ENCODE data around the gene AFG3L2.

DNA sequence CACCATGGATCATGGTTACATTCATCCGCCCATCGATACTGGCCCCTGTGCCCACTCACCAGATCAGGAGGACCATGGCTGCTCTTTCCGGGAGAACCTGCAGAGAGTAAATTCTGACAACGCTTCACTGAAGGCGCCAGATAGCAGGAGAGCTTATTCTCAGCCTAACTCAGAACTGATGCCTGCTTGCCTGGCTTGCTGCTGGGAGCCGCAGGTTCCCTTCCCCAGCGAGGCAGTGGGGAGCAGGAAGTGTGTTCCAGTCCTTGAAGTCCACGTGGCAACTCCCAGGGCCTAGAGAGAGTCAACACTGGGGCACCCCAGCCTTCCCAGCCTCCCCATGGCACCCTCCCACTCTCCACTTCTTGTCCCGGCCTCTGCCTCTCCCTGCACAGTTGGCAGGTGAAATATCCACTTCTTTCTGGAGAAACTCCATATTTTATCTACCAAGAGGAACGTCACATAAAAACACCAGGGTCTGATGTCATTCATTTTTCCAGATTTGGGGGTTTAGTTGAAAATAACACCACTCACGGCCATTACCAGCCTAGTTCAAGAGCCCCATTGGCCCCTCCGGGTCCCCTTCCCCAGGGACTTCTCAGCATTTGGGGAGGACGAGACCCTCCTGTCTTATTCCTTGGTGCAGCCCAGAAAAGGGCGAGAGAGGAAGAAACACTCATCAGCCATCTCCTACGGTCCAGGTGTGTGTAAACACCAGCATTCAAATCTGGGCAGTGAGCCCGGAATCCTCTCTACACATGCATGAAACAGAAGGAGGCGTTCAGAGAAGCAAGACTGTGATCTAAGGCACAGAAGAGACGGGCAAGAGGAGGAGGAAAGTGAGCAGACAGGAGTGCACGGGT lies 72.4 kb downstream of the AFG3L2 start:
- TF ChIP-seq, protein P1, sequence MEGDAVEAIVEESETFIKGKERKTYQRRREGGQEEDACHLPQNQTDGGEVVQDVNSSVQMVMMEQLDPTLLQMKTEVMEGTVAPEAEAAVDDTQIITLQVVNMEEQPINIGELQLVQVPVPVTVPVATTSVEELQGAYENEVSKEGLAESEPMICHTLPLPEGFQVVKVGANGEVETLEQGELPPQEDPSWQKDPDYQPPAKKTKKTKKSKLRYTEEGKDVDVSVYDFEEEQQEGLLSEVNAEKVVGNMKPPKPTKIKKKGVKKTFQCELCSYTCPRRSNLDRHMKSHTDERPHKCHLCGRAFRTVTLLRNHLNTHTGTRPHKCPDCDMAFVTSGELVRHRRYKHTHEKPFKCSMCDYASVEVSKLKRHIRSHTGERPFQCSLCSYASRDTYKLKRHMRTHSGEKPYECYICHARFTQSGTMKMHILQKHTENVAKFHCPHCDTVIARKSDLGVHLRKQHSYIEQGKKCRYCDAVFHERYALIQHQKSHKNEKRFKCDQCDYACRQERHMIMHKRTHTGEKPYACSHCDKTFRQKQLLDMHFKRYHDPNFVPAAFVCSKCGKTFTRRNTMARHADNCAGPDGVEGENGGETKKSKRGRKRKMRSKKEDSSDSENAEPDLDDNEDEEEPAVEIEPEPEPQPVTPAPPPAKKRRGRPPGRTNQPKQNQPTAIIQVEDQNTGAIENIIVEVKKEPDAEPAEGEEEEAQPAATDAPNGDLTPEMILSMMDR (conservative IDR thresholded peaks at IDR 0.05; ENCODE audit: low read depth in 2 of 2) = no peak
- TF ChIP-seq POLR2AphosphoS5 (IDR thresholded peaks at IDR 0.05; ENCODE audit: low read depth) (no peak), EZH2 (IDR thresholded peaks at IDR 0.05; ENCODE audit: low read depth, unreplicated experiment) (no peak), CREB1 (CRISPR knock-in tag; IDR thresholded peaks at IDR 0.05; ENCODE audit: low read depth) (no peak), JUNB (IDR thresholded peaks at IDR 0.05; ENCODE audit: unreplicated experiment) (no peak), EZH2phosphoT487 (IDR thresholded peaks at IDR 0.05; ENCODE audit: unreplicated experiment) (no peak), STAT1 (IDR thresholded peaks at IDR 0.05; ENCODE audit: unreplicated experiment) (no peak), ZNF114 (CRISPR knock-in tag; IDR thresholded peaks at IDR 0.05) (no peak), ZNF331 (CRISPR knock-in tag; IDR thresholded peaks at IDR 0.05; ENCODE audit: low read depth) (no peak)
- TF ChIP-seq, protein P2, sequence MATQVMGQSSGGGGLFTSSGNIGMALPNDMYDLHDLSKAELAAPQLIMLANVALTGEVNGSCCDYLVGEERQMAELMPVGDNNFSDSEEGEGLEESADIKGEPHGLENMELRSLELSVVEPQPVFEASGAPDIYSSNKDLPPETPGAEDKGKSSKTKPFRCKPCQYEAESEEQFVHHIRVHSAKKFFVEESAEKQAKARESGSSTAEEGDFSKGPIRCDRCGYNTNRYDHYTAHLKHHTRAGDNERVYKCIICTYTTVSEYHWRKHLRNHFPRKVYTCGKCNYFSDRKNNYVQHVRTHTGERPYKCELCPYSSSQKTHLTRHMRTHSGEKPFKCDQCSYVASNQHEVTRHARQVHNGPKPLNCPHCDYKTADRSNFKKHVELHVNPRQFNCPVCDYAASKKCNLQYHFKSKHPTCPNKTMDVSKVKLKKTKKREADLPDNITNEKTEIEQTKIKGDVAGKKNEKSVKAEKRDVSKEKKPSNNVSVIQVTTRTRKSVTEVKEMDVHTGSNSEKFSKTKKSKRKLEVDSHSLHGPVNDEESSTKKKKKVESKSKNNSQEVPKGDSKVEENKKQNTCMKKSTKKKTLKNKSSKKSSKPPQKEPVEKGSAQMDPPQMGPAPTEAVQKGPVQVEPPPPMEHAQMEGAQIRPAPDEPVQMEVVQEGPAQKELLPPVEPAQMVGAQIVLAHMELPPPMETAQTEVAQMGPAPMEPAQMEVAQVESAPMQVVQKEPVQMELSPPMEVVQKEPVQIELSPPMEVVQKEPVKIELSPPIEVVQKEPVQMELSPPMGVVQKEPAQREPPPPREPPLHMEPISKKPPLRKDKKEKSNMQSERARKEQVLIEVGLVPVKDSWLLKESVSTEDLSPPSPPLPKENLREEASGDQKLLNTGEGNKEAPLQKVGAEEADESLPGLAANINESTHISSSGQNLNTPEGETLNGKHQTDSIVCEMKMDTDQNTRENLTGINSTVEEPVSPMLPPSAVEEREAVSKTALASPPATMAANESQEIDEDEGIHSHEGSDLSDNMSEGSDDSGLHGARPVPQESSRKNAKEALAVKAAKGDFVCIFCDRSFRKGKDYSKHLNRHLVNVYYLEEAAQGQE (IDR thresholded peaks at IDR 0.05; ENCODE audit: unreplicated experiment) = no peak
- TF ChIP-seq, protein P3, sequence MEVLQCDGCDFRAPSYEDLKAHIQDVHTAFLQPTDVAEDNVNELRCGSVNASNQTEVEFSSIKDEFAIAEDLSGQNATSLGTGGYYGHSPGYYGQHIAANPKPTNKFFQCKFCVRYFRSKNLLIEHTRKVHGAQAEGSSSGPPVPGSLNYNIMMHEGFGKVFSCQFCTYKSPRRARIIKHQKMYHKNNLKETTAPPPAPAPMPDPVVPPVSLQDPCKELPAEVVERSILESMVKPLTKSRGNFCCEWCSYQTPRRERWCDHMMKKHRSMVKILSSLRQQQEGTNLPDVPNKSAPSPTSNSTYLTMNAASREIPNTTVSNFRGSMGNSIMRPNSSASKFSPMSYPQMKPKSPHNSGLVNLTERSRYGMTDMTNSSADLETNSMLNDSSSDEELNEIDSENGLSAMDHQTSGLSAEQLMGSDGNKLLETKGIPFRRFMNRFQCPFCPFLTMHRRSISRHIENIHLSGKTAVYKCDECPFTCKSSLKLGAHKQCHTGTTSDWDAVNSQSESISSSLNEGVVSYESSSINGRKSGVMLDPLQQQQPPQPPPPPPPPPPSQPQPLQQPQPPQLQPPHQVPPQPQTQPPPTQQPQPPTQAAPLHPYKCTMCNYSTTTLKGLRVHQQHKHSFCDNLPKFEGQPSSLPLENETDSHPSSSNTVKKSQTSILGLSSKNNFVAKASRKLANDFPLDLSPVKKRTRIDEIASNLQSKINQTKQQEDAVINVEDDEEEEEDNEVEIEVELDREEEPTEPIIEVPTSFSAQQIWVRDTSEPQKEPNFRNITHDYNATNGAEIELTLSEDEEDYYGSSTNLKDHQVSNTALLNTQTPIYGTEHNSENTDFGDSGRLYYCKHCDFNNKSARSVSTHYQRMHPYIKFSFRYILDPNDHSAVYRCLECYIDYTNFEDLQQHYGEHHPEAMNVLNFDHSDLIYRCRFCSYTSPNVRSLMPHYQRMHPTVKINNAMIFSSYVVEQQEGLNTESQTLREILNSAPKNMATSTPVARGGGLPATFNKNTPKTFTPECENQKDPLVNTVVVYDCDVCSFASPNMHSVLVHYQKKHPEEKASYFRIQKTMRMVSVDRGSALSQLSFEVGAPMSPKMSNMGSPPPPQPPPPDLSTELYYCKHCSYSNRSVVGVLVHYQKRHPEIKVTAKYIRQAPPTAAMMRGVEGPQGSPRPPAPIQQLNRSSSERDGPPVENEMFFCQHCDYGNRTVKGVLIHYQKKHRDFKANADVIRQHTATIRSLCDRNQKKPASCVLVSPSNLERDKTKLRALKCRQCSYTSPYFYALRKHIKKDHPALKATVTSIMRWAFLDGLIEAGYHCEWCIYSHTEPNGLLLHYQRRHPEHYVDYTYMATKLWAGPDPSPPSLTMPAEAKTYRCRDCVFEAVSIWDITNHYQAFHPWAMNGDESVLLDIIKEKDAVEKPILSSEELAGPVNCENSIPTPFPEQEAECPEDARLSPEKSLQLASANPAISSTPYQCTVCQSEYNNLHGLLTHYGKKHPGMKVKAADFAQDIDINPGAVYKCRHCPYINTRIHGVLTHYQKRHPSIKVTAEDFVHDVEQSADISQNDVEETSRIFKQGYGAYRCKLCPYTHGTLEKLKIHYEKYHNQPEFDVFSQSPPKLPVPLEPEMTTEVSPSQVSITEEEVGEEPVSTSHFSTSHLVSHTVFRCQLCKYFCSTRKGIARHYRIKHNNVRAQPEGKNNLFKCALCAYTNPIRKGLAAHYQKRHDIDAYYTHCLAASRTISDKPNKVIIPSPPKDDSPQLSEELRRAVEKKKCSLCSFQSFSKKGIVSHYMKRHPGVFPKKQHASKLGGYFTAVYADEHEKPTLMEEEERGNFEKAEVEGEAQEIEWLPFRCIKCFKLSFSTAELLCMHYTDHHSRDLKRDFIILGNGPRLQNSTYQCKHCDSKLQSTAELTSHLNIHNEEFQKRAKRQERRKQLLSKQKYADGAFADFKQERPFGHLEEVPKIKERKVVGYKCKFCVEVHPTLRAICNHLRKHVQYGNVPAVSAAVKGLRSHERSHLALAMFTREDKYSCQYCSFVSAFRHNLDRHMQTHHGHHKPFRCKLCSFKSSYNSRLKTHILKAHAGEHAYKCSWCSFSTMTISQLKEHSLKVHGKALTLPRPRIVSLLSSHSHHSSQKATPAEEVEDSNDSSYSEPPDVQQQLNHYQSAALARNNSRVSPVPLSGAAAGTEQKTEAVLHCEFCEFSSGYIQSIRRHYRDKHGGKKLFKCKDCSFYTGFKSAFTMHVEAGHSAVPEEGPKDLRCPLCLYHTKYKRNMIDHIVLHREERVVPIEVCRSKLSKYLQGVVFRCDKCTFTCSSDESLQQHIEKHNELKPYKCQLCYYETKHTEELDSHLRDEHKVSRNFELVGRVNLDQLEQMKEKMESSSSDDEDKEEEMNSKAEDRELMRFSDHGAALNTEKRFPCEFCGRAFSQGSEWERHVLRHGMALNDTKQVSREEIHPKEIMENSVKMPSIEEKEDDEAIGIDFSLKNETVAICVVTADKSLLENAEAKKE (CRISPR knock-in tag; IDR thresholded peaks at IDR 0.05) = no peak
- TF ChIP-seq, protein P4, sequence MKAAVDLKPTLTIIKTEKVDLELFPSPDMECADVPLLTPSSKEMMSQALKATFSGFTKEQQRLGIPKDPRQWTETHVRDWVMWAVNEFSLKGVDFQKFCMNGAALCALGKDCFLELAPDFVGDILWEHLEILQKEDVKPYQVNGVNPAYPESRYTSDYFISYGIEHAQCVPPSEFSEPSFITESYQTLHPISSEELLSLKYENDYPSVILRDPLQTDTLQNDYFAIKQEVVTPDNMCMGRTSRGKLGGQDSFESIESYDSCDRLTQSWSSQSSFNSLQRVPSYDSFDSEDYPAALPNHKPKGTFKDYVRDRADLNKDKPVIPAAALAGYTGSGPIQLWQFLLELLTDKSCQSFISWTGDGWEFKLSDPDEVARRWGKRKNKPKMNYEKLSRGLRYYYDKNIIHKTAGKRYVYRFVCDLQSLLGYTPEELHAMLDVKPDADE (IDR thresholded peaks at IDR 0.05) = no peak
